ENCODE measurements around the gene TAF5L. TPM values are rescaled to one million over a fixed set of nuclear protein-coding genes. Genes with fewer than 3 reads are reported as not detected.

TAF5L gene
- total and polyA plus RNA-seq, 10 of the 15 experiments (the other 5 are each of a cell fraction or from before 2014, with no cell fraction given) = 1.1 to 26.2 (median 19.1) TPM

- RAD21 ChIA-PET (ENCODE audit: unreplicated experiment) = no interaction called here
- in situ Hi-C loops (cut with MboI) = no loop called here
- no peaks in the 10 kb centered on the region for H3K9me3 ChIP-seq (replicated peaks; ENCODE audit: control insufficient read depth, insufficient read depth, low read length)
- DNase-seq (ENCODE audit: low read depth, low spot score) = no peak
- no peak overlapping the region for H3K4me2 ChIP-seq (ENCODE audit: control insufficient read depth, insufficient read depth)
- BruUV-seq (replicated peaks) = no TSS peak
- SMC1A ChIA-PET (ENCODE audit: uncharacterized antibody, unreplicated experiment) = no interaction called here
- no peak overlapping the region for H3K4me3 ChIP-seq
- no peak overlapping the region for H2AFZ ChIP-seq (ENCODE audit: control insufficient read depth, low read depth, low read length)
- no peak overlapping the region for H3K9ac ChIP-seq (ENCODE audit: control insufficient read depth, insufficient read depth, low read length)
- H3K4me1 ChIP-seq (ENCODE audit: control insufficient read depth, insufficient read depth, low read length) = no peaks in the 10 kb centered on the region
- CTCF ChIA-PET = interaction anchor here (2.3 kb wide), 1 partner anchor 26 kb away, joined by 6 read pairs; no protein-coding TSS in a partner anchor
- no peaks in the 10 kb centered on the region for H3K27me3 ChIP-seq (replicated peaks in 1 of 2; ENCODE audit: control insufficient read depth in 2 of 2, insufficient read depth in 2 of 2, low read length in 1 of 2)
- intact Hi-C loops (cut with micrococcal nuclease; ENCODE audit: unreplicated experiment) = no loop called here
- no peak for ATAC-seq
- POLR2A ChIA-PET = no interaction called here
- TF ChIP-seq SMAD1 (IDR thresholded peaks at IDR 0.05; ENCODE audit: low read depth, partially characterized antibody) (no peak), CUX1 (IDR thresholded peaks at IDR 0.05; ENCODE audit: insufficient replicate concordance, low read depth, low read length) (no peak), REST (IDR thresholded peaks at IDR 0.05; ENCODE audit: low read depth, low read length) (no peak), ATF2 (IDR thresholded peaks at IDR 0.05; ENCODE audit: low read length) (no peak)
- peaks cover 17 to 23% of the 10 kb centered on the region in 2 experiments for H3K36me3 ChIP-seq (ENCODE audit: control insufficient read depth in 2 of 2, insufficient read depth in 2 of 2, low read length in 1 of 2)
- H3K27ac ChIP-seq (ENCODE audit: control insufficient read depth, insufficient read depth) = no peak overlapping the region
- H4K20me1 ChIP-seq (ENCODE audit: control insufficient read depth, insufficient read depth) = no peaks in the 10 kb centered on the region
- no peaks in the 10 kb centered on the region; the same call in 1 of the 2 replicates for H3K79me2 ChIP-seq (ENCODE audit: control insufficient read depth, insufficient read depth, low read length)
- no peak for FAIRE-seq
- WGBS (ENCODE audit: insufficient coverage, insufficient replicate concordance, low lambda C conversion rate, missing lambda C conversion rate) = 76% methylated on average over 3 of the region's 3 CpGs
Observed at GRCh38 chr1:229597877-229598276, 28.0 kb downstream of the TAF5L start.

All from GM12878 (cell line).